Measurements from ENCODE around the gene VPS33A.
A peak's percentile ranks its signal among the peaks of the same experiment; 100 is the strongest.

Gene VPS33A

GRCh38 chr12:122194804-122195203 is 71.5 kb downstream of the VPS33A start:
- Histone ChIP-seq H3K79me2 (ENCODE audit: low read length) (no peaks in the 10 kb centered on the region), H3K4me1 (ENCODE audit: low read length) (no peaks in the 10 kb centered on the region), H3K9me3 (replicated peaks; ENCODE audit: insufficient read depth, low read length) (no peaks in the 10 kb centered on the region), H3K9ac (ENCODE audit: low read length) (no peak overlapping the region), H3K4me2 (ENCODE audit: low read depth, low read length) (no peak overlapping the region), H3F3A (ENCODE audit: insufficient read depth, low read length) (no peaks in the 10 kb centered on the region), H3K36me3 (replicated peaks; ENCODE audit: insufficient read depth, low read length) (no peaks in the 10 kb centered on the region), H3K9me2 (replicated peaks; ENCODE audit: insufficient read depth, low read length) (no peaks in the 10 kb centered on the region), H3K27me3 (replicated peaks; ENCODE audit: insufficient read depth, low read length) (no peaks in the 10 kb centered on the region), H3K27ac (ENCODE audit: low read length) (no peak overlapping the region), H2AFZ (ENCODE audit: low read length) (no peak overlapping the region), H3K4me3 (ENCODE audit: low read length) (no peak overlapping the region), H4K20me1 (ENCODE audit: insufficient read depth, low read length) (no peaks in the 10 kb centered on the region)
- TF ChIP-seq CTCF (IDR thresholded peaks at IDR 0.05; ENCODE audit: low read length) (no peak), EZH2phosphoT487 (IDR thresholded peaks at IDR 0.05; ENCODE audit: low read length) (no peak), EZH2 (optimal IDR thresholded peaks at IDR 0.05; ENCODE audit: low read depth, low read length) (no peak)
- DNase-seq = no peak

DNA sequence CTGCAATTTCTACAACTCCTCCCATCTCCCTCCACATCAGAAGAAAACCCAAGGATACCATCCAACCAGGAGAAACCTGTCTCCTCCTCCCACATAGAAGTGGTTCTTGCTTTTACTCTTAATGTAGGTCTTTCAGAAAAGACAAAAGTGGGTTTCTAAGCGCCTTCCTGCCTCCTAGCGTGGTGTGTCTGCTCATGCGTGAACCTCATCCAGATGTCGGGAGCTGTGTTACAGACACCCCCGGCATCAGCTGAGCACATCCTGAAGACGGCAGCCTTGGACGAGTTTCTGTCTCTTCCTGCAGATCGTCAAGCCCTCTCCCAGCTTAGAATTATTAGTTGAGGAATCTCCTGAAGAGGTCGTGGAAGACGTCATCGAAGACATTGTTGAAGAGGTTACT is 73.9 kb downstream of the VPS33A start:
- Histone ChIP-seq H3K4me2 (ENCODE audit: low read depth, low read length) (no peak overlapping the region), H3F3A (ENCODE audit: insufficient read depth, low read length) (no peaks in the 10 kb centered on the region), H3K4me1 (ENCODE audit: low read length) (no peaks in the 10 kb centered on the region), H3K27me3 (replicated peaks; ENCODE audit: insufficient read depth, low read length) (no peaks in the 10 kb centered on the region), H3K4me3 (ENCODE audit: low read length) (no peak overlapping the region), H3K27ac (ENCODE audit: low read length) (no peak overlapping the region), H3K36me3 (replicated peaks; ENCODE audit: insufficient read depth, low read length) (no peaks in the 10 kb centered on the region), H3K9me2 (replicated peaks; ENCODE audit: insufficient read depth, low read length) (no peaks in the 10 kb centered on the region), H3K9me3 (replicated peaks; ENCODE audit: insufficient read depth, low read length) (no peaks in the 10 kb centered on the region), H3K9ac (ENCODE audit: low read length) (no peak overlapping the region), H2AFZ (ENCODE audit: low read length) (no peak overlapping the region), H4K20me1 (ENCODE audit: insufficient read depth, low read length) (no peaks in the 10 kb centered on the region), H3K79me2 (ENCODE audit: low read length) (no peaks in the 10 kb centered on the region)
- no peak for DNase-seq
- TF ChIP-seq EZH2phosphoT487 (IDR thresholded peaks at IDR 0.05; ENCODE audit: low read length) (no peak), EZH2 (optimal IDR thresholded peaks at IDR 0.05; ENCODE audit: low read depth, low read length) (no peak), CTCF (IDR thresholded peaks at IDR 0.05; ENCODE audit: low read length) (no peak)

GRCh38 chr12:122190842-122191668 is 75.2 kb downstream of the VPS33A start:
- Histone ChIP-seq H3K4me3 (ENCODE audit: low read length) (no peak overlapping the region), H3K9ac (ENCODE audit: low read length) (no peak overlapping the region), H3K27ac (ENCODE audit: low read length) (no peak overlapping the region), H3F3A (ENCODE audit: insufficient read depth, low read length) (no peaks in the 10 kb centered on the region), H3K4me1 (ENCODE audit: low read length) (no peaks in the 10 kb centered on the region), H3K9me2 (replicated peaks; ENCODE audit: insufficient read depth, low read length) (no peaks in the 10 kb centered on the region), H3K9me3 (replicated peaks; ENCODE audit: insufficient read depth, low read length) (no peaks in the 10 kb centered on the region), H4K20me1 (ENCODE audit: insufficient read depth, low read length) (no peaks in the 10 kb centered on the region), H3K4me2 (ENCODE audit: low read depth, low read length) (no peak overlapping the region), H2AFZ (ENCODE audit: low read length) (no peak overlapping the region; the same call in 1 of the 2 replicates), H3K27me3 (replicated peaks; ENCODE audit: insufficient read depth, low read length) (no peaks in the 10 kb centered on the region), H3K36me3 (replicated peaks; ENCODE audit: insufficient read depth, low read length) (no peaks in the 10 kb centered on the region), H3K79me2 (ENCODE audit: low read length) (no peaks in the 10 kb centered on the region)
- peak; percentile 46 for DNase-seq
- TF ChIP-seq CTCF (IDR thresholded peaks at IDR 0.05; ENCODE audit: low read length) = peak; percentile 58
- no peak for TF ChIP-seq EZH2phosphoT487 (IDR thresholded peaks at IDR 0.05; ENCODE audit: low read length)
- TF ChIP-seq EZH2 (optimal IDR thresholded peaks at IDR 0.05; ENCODE audit: low read depth, low read length) = no peak
